ENCODE data around the gene GLA. TPM values are rescaled to one million over a fixed set of nuclear protein-coding genes. Genes with fewer than 3 reads are reported as not detected.

The GLA gene
- total RNA-seq, 6 experiments from 2014 or later, result 40.3 to 65.8 (median 45.0) TPM

DNA sequence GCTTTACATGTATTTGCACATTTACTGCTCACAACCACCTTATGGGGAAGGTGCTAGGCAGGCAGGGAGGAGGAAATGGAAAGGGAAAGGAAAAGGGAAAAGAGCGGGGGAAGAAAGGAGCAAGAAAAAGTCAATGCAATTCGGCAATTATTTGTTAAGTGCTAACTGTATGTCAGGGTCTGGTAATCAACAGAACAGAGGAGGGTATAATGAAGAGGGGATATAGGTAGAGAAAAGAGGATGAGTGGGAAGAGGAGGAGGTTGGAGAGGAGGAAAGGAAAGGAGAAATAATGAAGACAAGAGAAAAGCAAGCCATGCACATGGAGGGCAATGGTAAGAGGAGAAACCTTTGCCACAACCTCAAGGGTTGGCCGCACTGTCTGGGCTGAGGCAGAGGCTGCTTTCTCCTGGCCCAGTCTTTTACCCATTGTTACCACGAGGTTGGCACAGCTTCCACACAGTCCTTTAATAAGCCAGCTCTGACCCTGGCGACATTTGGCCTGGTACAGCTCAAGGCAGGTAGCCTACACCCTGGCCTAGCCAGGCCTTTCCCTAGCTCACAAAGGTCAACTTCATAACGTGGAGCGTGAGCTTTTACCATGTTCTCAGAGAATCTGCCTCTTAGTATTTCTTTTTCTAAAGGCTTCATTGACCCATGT, 22.6 kb downstream of the GLA start:
- Mint-ChIP-seq H3K36me3 (ENCODE audit: low read depth) (no peaks in the 10 kb centered on the region), H3K9me3 (no peaks in the 10 kb centered on the region), H3K27me3 (ENCODE audit: insufficient read depth) (peaks cover 14% of the 10 kb centered on the region), H3K4me3 (no peak overlapping the region), H3K4me1 (ENCODE audit: low read depth) (no peaks in the 10 kb centered on the region; the same call in 1 of the 2 replicates), H3K27ac (no peak overlapping the region)
- TF ChIP-seq, protein P1, sequence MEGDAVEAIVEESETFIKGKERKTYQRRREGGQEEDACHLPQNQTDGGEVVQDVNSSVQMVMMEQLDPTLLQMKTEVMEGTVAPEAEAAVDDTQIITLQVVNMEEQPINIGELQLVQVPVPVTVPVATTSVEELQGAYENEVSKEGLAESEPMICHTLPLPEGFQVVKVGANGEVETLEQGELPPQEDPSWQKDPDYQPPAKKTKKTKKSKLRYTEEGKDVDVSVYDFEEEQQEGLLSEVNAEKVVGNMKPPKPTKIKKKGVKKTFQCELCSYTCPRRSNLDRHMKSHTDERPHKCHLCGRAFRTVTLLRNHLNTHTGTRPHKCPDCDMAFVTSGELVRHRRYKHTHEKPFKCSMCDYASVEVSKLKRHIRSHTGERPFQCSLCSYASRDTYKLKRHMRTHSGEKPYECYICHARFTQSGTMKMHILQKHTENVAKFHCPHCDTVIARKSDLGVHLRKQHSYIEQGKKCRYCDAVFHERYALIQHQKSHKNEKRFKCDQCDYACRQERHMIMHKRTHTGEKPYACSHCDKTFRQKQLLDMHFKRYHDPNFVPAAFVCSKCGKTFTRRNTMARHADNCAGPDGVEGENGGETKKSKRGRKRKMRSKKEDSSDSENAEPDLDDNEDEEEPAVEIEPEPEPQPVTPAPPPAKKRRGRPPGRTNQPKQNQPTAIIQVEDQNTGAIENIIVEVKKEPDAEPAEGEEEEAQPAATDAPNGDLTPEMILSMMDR (IDR thresholded peaks at IDR 0.05), result no peak
- DNase-seq, result no peak

DNA sequence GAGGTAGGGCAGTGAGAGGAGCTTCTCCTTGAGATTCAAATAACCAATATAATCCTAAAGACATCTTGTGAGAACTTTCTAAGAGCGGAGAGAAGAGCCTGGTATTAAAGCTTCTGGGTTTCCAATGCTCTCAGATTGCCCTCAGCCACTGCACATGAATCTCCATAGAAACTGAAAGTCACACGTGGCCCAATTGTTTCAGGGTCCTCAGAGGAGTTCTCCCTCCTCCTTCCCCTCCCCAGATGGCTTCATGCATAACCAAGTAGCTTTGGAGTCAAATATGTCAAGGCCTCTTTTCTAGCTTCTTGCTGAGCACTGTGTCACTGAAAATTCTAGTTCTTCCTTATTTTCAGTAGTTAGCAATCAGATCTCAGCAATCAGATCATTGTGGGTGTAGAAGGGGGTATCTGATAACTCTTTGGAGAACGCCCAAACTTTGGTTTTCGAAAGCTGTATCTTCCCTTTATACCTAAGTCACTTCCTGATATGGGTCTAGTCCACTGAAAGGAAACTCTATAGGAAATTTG, 24.0 kb downstream of the GLA start:
- Mint-ChIP-seq H3K4me3 (no peak overlapping the region), H3K9me3 (no peaks in the 10 kb centered on the region), H3K36me3 (ENCODE audit: low read depth) (no peaks in the 10 kb centered on the region), H3K4me1 (ENCODE audit: low read depth) (no peaks in the 10 kb centered on the region), H3K27ac (no peak overlapping the region), H3K27me3 (ENCODE audit: insufficient read depth) (peaks cover 14% of the 10 kb centered on the region)
- TF ChIP-seq, protein P1 (IDR thresholded peaks at IDR 0.05), result no peak
- no peak for DNase-seq

DNA sequence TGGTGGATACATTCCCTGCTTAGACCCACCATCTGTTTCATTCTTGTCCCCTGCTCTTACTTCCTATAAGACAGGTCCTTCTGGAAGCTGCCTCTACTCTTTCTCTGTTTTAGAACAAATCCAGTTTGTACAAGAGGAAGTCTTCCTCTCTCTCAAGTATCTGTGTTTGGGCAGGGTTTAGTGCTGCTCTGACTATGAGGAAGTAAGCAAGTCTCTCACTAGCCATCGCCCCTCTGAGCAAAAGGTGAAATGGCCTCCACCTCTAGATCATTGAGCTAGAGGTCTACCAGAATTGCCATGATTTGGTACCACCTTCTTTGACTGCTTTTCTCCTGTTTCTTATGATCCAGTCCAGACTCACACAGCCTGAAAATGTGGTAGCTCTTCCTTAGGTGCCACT, 30.2 kb downstream of the GLA start:
- Mint-ChIP-seq H3K9me3 (no peaks in the 10 kb centered on the region), H3K27ac (no peak overlapping the region), H3K36me3 (ENCODE audit: low read depth) (no peaks in the 10 kb centered on the region), H3K4me3 (no peak overlapping the region), H3K27me3 (ENCODE audit: insufficient read depth) (peaks cover 2% of the 10 kb centered on the region; the same call in 1 of the 2 replicates), H3K4me1 (ENCODE audit: low read depth) (no peaks in the 10 kb centered on the region)
- TF ChIP-seq, protein P1 (IDR thresholded peaks at IDR 0.05), result no peak
- no peak for DNase-seq

DNA sequence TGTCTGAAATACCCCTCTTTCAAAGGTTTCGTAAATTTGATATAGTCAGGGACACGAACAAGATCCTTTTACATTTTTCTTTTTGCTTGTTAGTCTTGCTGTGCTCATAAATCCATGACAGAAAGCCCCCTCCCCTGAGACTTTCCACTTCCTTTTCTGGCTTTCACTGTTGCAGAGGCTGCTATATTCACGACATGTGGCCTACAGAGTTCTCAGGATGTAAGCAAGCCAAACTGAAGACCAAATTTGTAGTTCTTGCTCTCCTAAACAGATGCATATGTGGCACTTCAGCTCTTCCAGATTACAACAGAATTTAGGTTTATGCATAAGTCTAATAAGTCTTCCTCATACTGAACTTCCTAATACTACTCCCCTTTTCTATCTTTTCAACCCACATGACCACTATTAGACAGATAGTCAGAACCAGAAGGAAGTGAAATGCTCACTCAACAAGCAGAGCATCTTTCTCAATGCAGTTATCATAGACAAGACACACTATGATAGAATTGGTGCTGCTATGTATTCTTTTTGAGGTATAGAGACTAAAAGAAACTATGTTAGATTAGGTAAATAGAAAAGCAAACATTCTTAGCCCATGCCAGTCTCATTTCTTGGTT, 36.7 kb downstream of the GLA start:
- no peaks in the 10 kb centered on the region for H3K9me3 Mint-ChIP-seq
- H3K36me3 Mint-ChIP-seq (ENCODE audit: low read depth), result no peaks in the 10 kb centered on the region
- no peak for DNase-seq
- TF ChIP-seq, protein P1 (IDR thresholded peaks at IDR 0.05), result no peak
- H3K4me3 Mint-ChIP-seq, result no peak overlapping the region
- H3K27me3 Mint-ChIP-seq (ENCODE audit: insufficient read depth), result peaks cover 7% of the 10 kb centered on the region
- H3K27ac Mint-ChIP-seq, result no peak overlapping the region
- no peaks in the 10 kb centered on the region for H3K4me1 Mint-ChIP-seq (ENCODE audit: low read depth)

DNA sequence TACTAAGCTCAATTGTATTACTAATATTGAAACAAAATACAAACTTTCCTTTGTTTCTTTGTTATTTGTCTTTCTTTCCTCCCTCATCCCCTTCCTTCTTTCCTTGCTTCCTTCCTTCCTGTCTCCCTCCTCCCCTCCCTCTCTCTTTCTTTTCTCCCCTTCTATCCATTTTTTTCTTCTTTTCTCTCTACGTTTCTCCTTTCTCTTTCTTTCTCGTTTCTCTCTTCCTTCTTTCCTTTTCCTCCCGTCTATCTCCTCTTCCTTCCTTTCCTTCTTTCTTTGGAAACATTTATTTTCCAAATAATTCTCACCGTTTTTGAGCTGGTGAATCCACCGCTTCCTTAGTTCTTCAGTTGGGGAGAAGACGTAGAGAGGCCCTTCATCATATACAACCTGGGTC, 38.0 kb downstream of the GLA start:
- no peak overlapping the region for H3K27ac Mint-ChIP-seq
- no peaks in the 10 kb centered on the region for H3K4me1 Mint-ChIP-seq (ENCODE audit: low read depth)
- no peaks in the 10 kb centered on the region for H3K9me3 Mint-ChIP-seq
- H3K36me3 Mint-ChIP-seq (ENCODE audit: low read depth), result no peaks in the 10 kb centered on the region
- no peak for DNase-seq
- TF ChIP-seq, protein P1 (IDR thresholded peaks at IDR 0.05), result no peak
- H3K27me3 Mint-ChIP-seq (ENCODE audit: insufficient read depth), result peaks cover 10% of the 10 kb centered on the region
- no peak overlapping the region for H3K4me3 Mint-ChIP-seq

Measured in HFFc6 (cell line).